HEK293T (cell line): ENCODE data around the gene LINC01488.

Experiments
- CTCF ChIA-PET: fragments of 350-600 bp; formaldehyde crosslinking; extraction: SDS; loops from one replicate; lab custom pipeline; 2021; ENCODE audit warnings: antibody characterized with exemption, inconsistent platforms; lab: Yijun Ruan, JAX
- POLR2A ChIA-PET: fragments of 350-600 bp; formaldehyde crosslinking; extraction: SDS; loops from one replicate; lab custom pipeline; 2020; ENCODE audit warnings: antibody characterized with exemption, inconsistent platforms; lab: Yijun Ruan, JAX
- DNase-seq: peaks from one replicate; pipeline ENCODE4 v3.0.0; 2012; ENCODE audit warnings: mixed read lengths; ENCODE audit errors: extremely low spot score
- ARNT ChIP-seq: fragments of 450-650 bp; IDR thresholded peaks from 2 replicates; pipeline ENCODE4 v1.6.1; 2017; ENCODE audit warnings: mild to moderate bottlenecking
- BHLHE40 ChIP-seq: fragments of 450-650 bp; IDR thresholded peaks from 2 replicates; pipeline ENCODE4 v1.6.1; 2016; ENCODE audit warnings: mild to moderate bottlenecking, moderate library complexity, borderline replicate concordance
- CTBP1 ChIP-seq: fragments of 450-650 bp; IDR thresholded peaks from 2 replicates; pipeline ENCODE4 v1.6.1; 2016; ENCODE audit warnings: borderline replicate concordance
- ELF4 ChIP-seq: fragments of 450-650 bp; IDR thresholded peaks from 2 replicates; pipeline ENCODE4 v1.6.1; 2017; ENCODE audit warnings: antibody characterized with exemption
- FOXA1 ChIP-seq: fragments of 450-650 bp; IDR thresholded peaks from 2 replicates; pipeline ENCODE4 v1.6.1; 2016; ENCODE audit warnings: mild to moderate bottlenecking
- FOXK2 ChIP-seq: fragments of 450-650 bp; IDR thresholded peaks from 2 replicates; pipeline ENCODE4 v1.6.1; 2016; ENCODE audit warnings: mild to moderate bottlenecking
- FOXM1 ChIP-seq: fragments of 450-650 bp; IDR thresholded peaks from 2 replicates; pipeline ENCODE4 v1.6.1; 2017; ENCODE audit warnings: mild to moderate bottlenecking, borderline replicate concordance
- HDGF ChIP-seq: fragments of 450-650 bp; IDR thresholded peaks from 2 replicates; pipeline ENCODE4 v1.6.1; 2017; ENCODE audit warnings: antibody characterized with exemption, borderline replicate concordance
- L3MBTL2 ChIP-seq: fragments of 450-650 bp; conservative IDR thresholded peaks from 2 replicates; pipeline ENCODE4 v1.6.1; 2016; ENCODE audit warnings: mild to moderate bottlenecking
- LEF1 ChIP-seq: fragments of 450-650 bp; IDR thresholded peaks from 2 replicates; pipeline ENCODE4 v1.6.1; 2017; ENCODE audit warnings: mild to moderate bottlenecking, borderline replicate concordance
- NFRKB ChIP-seq: fragments of 450-650 bp; IDR thresholded peaks from 2 replicates; pipeline ENCODE4 v1.6.1; 2016; ENCODE audit warnings: mild to moderate bottlenecking, moderate library complexity
- SP1 ChIP-seq: fragments of 450-650 bp; IDR thresholded peaks from 2 replicates; pipeline ENCODE4 v1.6.1; 2017
- SUZ12 ChIP-seq: fragments of 450-650 bp; IDR thresholded peaks from 2 replicates; pipeline ENCODE4 v1.6.1; 2016; ENCODE audit warnings: mild to moderate bottlenecking
- TARDBP ChIP-seq: fragments of 450-650 bp; IDR thresholded peaks from 2 replicates; pipeline ENCODE4 v1.6.1; 2016
- ZNF384 ChIP-seq: fragments of 450-650 bp; IDR thresholded peaks from 2 replicates; pipeline ENCODE4 v1.6.1; 2016
- TF ChIP-seq, protein P1 (sequence below): fragments of 450-650 bp; IDR thresholded peaks from 2 replicates; pipeline ENCODE4 v1.6.1; 2016

Gene LINC01488

DNA sequence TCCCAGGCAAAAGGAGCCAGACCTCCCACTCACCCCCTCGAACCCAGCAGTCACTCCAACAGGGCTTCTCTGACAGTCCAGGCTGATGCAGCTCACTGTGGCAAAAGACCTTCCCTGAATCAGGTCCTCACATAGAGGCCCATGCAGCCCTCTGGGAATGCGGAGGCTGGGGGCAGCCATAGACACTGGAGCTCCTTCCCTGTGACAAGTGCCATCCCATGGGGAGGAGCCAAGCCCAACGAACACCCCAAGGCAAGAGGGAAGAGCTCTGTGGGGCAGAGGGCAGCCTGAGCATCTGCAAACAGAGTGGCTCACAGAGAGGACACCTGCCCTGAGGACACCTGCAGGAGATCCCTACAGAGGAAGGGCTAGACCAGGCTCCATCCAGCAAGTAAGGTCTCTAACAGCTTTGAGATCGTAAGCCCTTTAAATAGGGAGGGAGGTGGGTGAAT lies at the start of gene LINC01488:
LINC01488 (plus strand) TSS at position 271 of the 452 bp plus-strand sequence.
- TF ChIP-seq CTBP1 (no peak), FOXA1 (no peak), BHLHE40 (no peak), TARDBP (no peak), ZNF384 (no peak), HDGF (no peak), NFRKB (no peak), LEF1 (no peak)
- TF ChIP-seq, protein P1, sequence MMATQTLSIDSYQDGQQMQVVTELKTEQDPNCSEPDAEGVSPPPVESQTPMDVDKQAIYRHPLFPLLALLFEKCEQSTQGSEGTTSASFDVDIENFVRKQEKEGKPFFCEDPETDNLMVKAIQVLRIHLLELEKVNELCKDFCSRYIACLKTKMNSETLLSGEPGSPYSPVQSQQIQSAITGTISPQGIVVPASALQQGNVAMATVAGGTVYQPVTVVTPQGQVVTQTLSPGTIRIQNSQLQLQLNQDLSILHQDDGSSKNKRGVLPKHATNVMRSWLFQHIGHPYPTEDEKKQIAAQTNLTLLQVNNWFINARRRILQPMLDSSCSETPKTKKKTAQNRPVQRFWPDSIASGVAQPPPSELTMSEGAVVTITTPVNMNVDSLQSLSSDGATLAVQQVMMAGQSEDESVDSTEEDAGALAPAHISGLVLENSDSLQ: no peak
- ChIA-PET CTCF (no interaction called here), POLR2A (no interaction called here)
- DNase-seq: no peak

DNA sequence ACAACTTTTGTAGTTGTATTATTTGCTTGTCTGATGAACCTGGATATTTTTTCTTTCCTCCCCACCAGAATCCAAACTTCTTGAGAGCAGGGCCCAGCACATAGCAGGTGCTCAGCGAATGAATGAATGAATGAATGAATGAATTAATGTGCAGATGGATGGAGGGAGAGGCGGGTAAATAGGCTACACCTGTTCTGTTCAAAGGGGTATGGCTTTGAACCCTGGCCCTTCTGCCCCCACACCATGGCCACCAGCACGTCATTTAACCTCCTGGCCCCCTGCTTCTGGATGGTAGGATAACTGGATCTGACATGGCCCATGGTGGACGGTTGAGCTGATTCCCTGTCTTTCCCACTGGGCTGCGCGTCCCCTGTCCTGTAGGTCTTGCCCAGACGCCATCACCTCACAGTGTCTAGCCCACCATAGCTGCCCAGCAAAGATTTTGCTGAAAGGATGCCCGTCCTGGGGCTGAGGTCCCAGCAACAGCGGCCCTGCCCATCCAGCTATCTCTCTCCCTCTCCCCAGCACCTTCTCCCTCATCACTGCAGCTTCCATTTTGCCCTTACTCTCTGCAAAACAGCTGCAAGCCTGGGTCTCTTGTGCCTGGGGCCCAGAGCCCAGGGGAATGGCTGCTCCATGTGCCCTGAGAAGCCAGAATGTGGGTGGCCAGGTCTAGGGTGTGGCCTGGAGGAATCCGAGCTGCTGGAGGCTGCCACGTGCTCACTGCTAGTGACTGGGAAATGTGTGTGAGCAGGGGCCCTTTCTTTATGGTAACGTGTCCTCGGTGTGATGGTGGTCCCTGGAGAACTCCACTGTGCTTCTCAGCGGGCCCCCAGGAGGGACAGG lies 49.3 kb upstream of the LINC01488 start:
- no peak for DNase-seq
- TF ChIP-seq HDGF: no peak
- no peak for TF ChIP-seq L3MBTL2
- TF ChIP-seq FOXM1: no peak
- TF ChIP-seq NFRKB: no peak
- no peak for TF ChIP-seq LEF1
- no peak for TF ChIP-seq FOXA1
- TF ChIP-seq TARDBP: no peak
- no peak for TF ChIP-seq ARNT
- TF ChIP-seq BHLHE40: no peak
- TF ChIP-seq, protein P1: no peak
- TF ChIP-seq SP1: no peak
- no peak for TF ChIP-seq CTBP1
- no peak for TF ChIP-seq ZNF384
- no peak for TF ChIP-seq FOXK2
- TF ChIP-seq SUZ12: no peak
- TF ChIP-seq ELF4: no peak
- POLR2A ChIA-PET: no interaction called here
- CTCF ChIA-PET: no interaction called here

DNA sequence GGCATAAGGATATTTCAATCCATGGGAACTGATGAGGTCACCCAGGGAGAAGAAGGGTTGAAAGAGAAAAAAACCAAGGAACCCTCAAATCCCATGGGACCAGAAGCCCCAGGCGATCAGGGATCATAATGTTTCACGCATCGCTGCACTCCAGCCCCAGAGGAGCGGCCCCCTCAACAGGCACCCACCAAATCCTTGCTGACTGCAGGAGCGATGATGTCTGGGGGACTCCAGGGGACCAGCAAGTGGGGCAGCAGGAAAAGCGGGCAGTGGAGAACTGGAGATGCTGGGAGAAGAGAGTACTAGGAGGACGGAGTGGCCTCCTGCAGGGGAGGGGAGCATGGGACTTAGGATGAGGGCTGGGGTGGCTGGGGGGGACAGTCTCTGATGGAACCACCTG lies 47.7 kb upstream of the LINC01488 start:
- TF ChIP-seq ZNF384 (no peak), SUZ12 (no peak), L3MBTL2 (no peak), CTBP1 (no peak), LEF1 (no peak), TARDBP (no peak), FOXA1 (no peak), FOXK2 (no peak), FOXM1 (no peak), HDGF (no peak), ARNT (no peak), NFRKB (no peak), SP1 (no peak), ELF4 (no peak)
- TF ChIP-seq, protein P1: no peak
- DNase-seq: no peak
- ChIA-PET POLR2A (no interaction called here), CTCF (no interaction called here)

DNA sequence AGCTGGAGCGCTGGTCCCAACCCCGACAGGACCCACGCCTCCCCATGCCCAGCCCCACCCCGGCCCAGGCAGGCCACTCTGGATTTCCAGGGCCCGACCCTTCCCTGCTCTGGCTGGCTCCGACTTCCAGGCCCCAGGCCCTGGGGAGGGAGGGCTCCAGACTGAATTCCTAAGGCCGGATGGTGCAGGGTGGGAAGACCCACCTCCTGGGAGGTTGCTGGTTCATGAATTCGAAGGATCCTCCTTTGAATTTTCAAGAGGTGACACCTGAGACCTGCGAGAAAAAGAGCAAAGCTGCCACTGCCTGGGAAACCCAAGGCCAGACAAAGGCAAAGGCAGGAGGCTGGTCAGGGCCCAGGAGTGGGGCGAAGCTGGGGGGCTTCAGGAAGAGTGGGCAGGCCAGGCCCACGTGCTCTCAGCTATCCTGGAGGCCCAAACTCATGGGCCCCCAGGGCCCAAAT lies 47.0 kb upstream of the LINC01488 start:
- DNase-seq: no peak
- ChIA-PET CTCF (no interaction called here), POLR2A (no interaction called here)
- TF ChIP-seq FOXA1 (no peak), SUZ12 (no peak), BHLHE40 (no peak), L3MBTL2 (no peak), LEF1 (no peak), NFRKB (no peak), ELF4 (no peak), SP1 (no peak), ZNF384 (no peak), HDGF (no peak), CTBP1 (no peak), FOXK2 (no peak), ARNT (no peak), FOXM1 (no peak), TARDBP (no peak)
- TF ChIP-seq, protein P1: no peak
